Esophagus mucosa (tissue), 1 donor: ENCODE data around the gene STAG3. TPM values are rescaled to one million over a fixed set of nuclear protein-coding genes. Genes with fewer than 3 reads are reported as not detected.
"Not testable (repeated sequence)": the region's sequence is repeated elsewhere in the genome, so short reads cannot be mapped to it uniquely, and the experiment has no call there.

ENCODE experiments used
- ATAC-seq: fragments of 200-7000 bp; cut with Tn5 transposase; one replicate; pipeline ENCODE4 v1.9.1; 2020
- total RNA-seq: library from RNA; stranded (reverse); gene quantifications from one replicate; pipeline ENCODE4 v1.2.4, GENCODE V29; 2023
- donor health status: DM: yes; HTN: yes; CAD: no.

The STAG3 gene, protein sequence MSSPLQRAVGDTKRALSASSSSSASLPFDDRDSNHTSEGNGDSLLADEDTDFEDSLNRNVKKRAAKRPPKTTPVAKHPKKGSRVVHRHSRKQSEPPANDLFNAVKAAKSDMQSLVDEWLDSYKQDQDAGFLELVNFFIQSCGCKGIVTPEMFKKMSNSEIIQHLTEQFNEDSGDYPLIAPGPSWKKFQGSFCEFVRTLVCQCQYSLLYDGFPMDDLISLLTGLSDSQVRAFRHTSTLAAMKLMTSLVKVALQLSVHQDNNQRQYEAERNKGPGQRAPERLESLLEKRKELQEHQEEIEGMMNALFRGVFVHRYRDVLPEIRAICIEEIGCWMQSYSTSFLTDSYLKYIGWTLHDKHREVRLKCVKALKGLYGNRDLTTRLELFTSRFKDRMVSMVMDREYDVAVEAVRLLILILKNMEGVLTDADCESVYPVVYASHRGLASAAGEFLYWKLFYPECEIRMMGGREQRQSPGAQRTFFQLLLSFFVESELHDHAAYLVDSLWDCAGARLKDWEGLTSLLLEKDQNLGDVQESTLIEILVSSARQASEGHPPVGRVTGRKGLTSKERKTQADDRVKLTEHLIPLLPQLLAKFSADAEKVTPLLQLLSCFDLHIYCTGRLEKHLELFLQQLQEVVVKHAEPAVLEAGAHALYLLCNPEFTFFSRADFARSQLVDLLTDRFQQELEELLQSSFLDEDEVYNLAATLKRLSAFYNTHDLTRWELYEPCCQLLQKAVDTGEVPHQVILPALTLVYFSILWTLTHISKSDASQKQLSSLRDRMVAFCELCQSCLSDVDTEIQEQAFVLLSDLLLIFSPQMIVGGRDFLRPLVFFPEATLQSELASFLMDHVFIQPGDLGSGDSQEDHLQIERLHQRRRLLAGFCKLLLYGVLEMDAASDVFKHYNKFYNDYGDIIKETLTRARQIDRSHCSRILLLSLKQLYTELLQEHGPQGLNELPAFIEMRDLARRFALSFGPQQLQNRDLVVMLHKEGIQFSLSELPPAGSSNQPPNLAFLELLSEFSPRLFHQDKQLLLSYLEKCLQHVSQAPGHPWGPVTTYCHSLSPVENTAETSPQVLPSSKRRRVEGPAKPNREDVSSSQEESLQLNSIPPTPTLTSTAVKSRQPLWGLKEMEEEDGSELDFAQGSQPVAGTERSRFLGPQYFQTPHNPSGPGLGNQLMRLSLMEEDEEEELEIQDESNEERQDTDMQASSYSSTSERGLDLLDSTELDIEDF
- total RNA-seq: 0.48 TPM

- peak; percentile 94 for ATAC-seq
Measured at GRCh38 chr7:100177045-100178001, at the start of gene STAG3, which contains the start of gene GPC2. Gene STAG3, plus strand, starts transcription at chr7:100177918. Its CDS starts 2,639 bp downstream, at chr7:100180557. Gene GPC2, minus strand, starts transcription at chr7:100177381. Its CDS starts 182 bp downstream, at chr7:100177199.

DNA sequence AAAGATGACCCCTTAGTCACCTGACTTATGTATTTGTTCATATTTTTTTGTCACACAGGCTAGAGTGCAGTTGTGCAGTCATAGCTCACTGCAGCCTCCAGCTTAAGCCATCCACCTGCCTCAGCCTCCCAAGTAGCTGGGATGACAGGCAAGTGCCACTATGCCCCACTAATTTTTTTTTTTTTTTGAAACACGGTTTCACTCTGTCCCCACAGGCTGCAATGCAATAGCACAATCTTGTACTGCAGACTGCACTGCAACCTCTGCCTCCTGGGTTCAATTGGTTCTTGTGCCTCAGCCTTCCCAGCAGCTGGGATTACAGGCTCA lies 49.1 kb upstream of the STAG3 start:
- ATAC-seq: no peak

GRCh38 chr7:100130220-100130607 lies 47.5 kb upstream of the STAG3 start:
- peak; percentile 60 for ATAC-seq

GRCh38 chr7:100130608-100131453 lies 46.9 kb upstream of the STAG3 start:
- no peak for ATAC-seq

GRCh38 chr7:100132126-100132525 lies 45.6 kb upstream of the STAG3 start:
- ATAC-seq: no peak

GRCh38 chr7:100132697-100133151 lies 45.0 kb upstream of the STAG3 start:
- ATAC-seq: peak; percentile 62

- ATAC-seq: peak; percentile 43
Measured at GRCh38 chr7:100137851-100138760, 39.6 kb upstream of the STAG3 start.

DNA sequence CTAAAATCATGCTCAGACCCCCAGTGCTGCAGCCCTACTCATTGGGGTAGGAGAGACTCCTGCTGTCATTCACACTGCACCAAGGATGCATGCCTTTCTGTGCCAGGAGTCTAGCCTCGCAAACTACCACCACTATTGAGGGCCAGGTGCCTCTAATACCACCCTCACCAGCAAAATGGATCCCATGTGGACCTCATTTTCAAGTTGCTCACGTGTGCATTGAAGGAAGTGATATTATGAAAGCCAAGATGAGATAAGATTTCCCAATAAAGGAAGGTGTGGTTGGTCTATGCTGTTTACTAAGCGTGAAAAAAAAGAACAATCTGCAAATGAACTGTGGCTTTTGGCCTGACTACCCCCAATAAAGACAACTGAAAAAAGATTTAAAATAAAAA lies 36.2 kb upstream of the STAG3 start:
- no peak for ATAC-seq

- ATAC-seq: no peak
Measured at GRCh38 chr7:100142461-100142860, 35.3 kb upstream of the STAG3 start.

DNA sequence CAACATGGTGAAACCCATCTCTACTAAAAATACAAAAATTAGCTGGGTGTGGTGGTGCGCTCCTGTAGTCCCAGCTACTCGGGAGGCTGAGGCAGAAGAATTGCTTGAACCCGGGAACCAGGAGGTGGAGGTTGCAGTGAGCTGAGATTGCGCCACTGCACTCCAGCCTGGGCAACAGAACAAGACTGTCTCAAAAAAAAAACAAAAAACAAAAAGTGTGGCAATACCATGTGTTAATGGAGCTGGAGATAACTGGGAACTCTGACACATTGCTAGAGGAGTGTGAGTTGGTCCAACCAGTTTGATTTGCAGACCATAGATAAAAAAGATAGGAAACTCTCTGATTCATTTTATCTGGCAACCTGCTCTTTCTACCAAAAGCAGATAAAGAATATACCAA lies 31.4 kb upstream of the STAG3 start:
- ATAC-seq: not testable (repeated sequence)

DNA sequence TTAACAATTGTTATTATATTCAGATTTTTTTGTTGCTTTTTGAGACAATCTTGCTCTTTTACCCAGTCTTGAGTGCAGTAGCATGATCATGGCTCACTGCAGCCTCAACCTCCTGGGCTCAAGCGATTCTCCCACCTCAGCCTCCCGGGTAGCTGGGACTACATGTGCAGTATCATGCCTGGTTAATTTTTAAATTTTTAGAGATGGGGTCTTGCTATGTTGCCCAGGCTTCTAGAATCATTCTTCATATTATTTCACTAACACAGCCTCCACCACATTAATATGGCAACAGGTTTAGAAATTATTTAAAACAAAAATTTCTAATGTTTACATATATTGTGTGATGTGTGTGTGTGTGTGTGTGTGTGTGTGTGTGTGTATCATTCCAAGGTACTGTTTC lies 30.4 kb upstream of the STAG3 start:
- no peak for ATAC-seq

DNA sequence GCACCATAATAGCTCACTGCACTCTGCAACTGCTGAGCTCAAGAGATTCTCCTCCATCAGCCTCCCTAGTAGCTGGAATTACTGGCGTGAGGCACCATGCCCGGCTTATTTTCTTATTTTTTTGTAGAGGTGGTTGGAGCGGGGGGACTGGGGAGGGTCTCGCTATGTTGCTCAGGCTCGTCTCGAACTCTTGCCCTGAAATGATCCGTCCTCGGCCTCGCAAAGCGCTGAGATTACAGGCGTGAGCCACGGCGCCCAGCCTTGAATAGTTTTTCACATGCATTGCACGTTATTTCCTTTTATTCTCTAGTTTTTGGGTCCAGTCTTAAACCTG lies 29.5 kb upstream of the STAG3 start:
- ATAC-seq: peak; percentile 3

DNA sequence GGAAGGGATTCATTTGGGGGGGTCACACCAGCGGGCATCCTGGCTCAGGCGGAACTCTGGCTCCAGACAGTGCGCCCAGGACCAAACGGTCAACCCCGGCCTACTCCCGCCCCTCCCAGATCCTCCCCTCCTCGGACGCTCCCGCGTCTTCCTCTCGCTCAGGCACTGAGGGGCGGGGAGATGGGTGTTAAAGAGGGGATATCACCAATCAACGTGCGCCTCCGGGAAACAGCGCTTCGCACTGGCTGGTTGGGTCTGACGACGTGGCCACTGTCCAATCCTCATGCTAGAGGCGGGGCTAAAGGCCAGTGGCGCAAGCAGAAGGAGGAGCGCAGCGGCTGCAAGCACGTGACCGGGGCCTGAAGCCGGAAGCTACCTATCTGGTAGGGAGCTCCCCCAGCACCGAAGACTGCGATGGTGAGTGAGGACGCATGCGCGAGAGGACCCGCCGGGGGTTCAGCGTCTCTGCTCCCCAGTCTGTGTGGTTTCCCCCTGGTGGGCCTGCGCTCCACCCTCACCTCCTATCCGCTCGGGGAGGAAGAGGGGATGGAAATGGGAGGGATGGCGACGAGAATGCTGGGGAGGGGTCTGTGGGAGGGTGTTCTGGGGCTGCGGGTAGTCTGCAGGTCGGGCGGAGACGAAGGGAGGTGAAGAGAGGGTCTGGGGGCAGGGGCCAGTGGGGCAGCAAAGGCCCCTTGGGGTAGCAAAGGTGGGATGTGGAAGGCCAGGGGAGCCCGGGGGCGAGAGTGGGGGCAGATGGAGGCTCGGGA lies 29.0 kb upstream of the STAG3 start, which contains the start of gene LAMTOR4:
Gene LAMTOR4, plus strand, starts transcription at position 360 of the 770 bp plus-strand sequence. Its CDS starts 55 bp downstream, at position 415.
- ATAC-seq: peak; percentile 99

DNA sequence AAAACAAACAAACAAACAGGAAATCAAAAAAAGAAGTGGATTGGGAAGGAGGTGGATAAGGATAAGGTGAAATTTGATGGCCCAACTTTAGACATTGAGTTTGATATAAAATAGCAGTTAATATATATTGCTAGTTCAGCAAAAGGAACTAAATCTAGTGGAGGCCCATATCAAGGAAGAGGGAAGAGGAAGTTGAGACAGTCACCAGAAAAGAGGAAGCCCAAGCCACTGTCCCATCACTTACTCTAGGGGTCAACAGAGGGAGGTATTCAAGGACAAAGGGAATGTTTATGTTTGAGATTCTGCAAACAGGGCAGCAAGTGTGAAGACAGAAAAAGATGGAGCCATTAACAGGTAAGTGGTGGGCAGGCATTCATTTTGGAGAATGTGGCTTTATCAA lies 25.3 kb upstream of the STAG3 start:
- no peak for ATAC-seq

GRCh38 chr7:100152937-100153666 lies 24.6 kb upstream of the STAG3 start:
- ATAC-seq: no peak

- ATAC-seq: no peak
Measured at GRCh38 chr7:100153708-100154535, 23.8 kb upstream of the STAG3 start.
